Keratinocyte (primary cell): ENCODE results near the gene SPIN4.
"Not testable (repeated sequence)": the region's sequence is repeated elsewhere in the genome, so short reads cannot be mapped to it uniquely, and the experiment has no call there.

Experiments
- CTCF ChIP-seq, 3 experiments: IDR thresholded peaks in 1 of 3; conservative IDR thresholded peaks in 1 of 3; optimal IDR thresholded peaks in 1 of 3; 2 replicates in 2 of 3; 3 replicates in 1 of 3; pipeline versions ENCODE3 to v1.5.1; 2011; ENCODE audit warnings: low read length in 3 of 3, mild to moderate bottlenecking in 3 of 3, moderate library complexity in 2 of 3, control low read depth in 1 of 3, inconsistent platforms in 1 of 3; ENCODE audit not compliant: insufficient read depth in 2 of 3; ENCODE audit errors: extremely low read depth in 1 of 3
- EZH2 ChIP-seq: IDR thresholded peaks from one replicate; pipeline ENCODE4 v1.6.1; 2012; ENCODE audit warnings: inconsistent platforms, mild to moderate bottlenecking, low read length, moderate library complexity

- not testable (repeated sequence) for TF ChIP-seq CTCF (optimal IDR thresholded peaks at IDR 0.05 in 1 of 3, IDR thresholded peaks at IDR 0.05 in 1 of 3, conservative IDR thresholded peaks at IDR 0.05 in 1 of 3; ENCODE audit: extremely low read depth in 1 of 3, insufficient read depth in 2 of 3, low read length in 3 of 3); EZH2
Observed at GRCh38 chrX:63384263-63384662, 33.1 kb upstream of the SPIN4 start.
